Activated naive CD4-positive, alpha-beta T cell (primary cell): ENCODE measurements around the gene MYLK.

Experiments used
- DNase-seq, 4 experiments: peaks; one replicate each; lab custom pipeline; 2025; lab: John Stamatoyannopoulos, UW

The MYLK gene

GRCh38 chr3:123590685-123591450 is 293.3 kb downstream of the MYLK start:
- no peak for DNase-seq

- no peak for DNase-seq
Observed at GRCh38 chr3:123587401-123587800, 296.7 kb downstream of the MYLK start.

- DNase-seq = no peak
Observed at GRCh38 chr3:123586968-123587367, 297.2 kb downstream of the MYLK start.

- DNase-seq = peak in 1 of 4 experiments; percentile 1
Observed at GRCh38 chr3:123586131-123586530, 298.0 kb downstream of the MYLK start.

- DNase-seq = peak; percentile 76 to 90 (median 78)
Observed at GRCh38 chr3:123584988-123585937, 298.9 kb downstream of the MYLK start, which contains the start of gene HACD2. Gene HACD2 (minus strand): TSS chr3:123585053. CDS start chr3:123585027, 26 bp downstream.

GRCh38 chr3:123584284-123584987 is 299.7 kb downstream of the MYLK start:
- peak in 1 of 4 experiments; percentile 39 for DNase-seq

- no peak for DNase-seq
Observed at GRCh38 chr3:123583561-123583960, 300.6 kb downstream of the MYLK start.

- no peak for DNase-seq
Observed at GRCh38 chr3:123582315-123582714, 301.8 kb downstream of the MYLK start.

- no peak for DNase-seq
Observed at GRCh38 chr3:123576122-123576521, 308.0 kb downstream of the MYLK start.

GRCh38 chr3:123571973-123572365 is 312.2 kb downstream of the MYLK start:
- no peak for DNase-seq

GRCh38 chr3:123571264-123571972 is 312.7 kb downstream of the MYLK start:
- DNase-seq = no peak

- DNase-seq = no peak
Observed at GRCh38 chr3:123568875-123569274, 315.3 kb downstream of the MYLK start.

GRCh38 chr3:123568034-123568433 is 316.1 kb downstream of the MYLK start:
- DNase-seq = no peak

- no peak for DNase-seq
Observed at GRCh38 chr3:123564056-123564455, 320.1 kb downstream of the MYLK start.

GRCh38 chr3:123562547-123562946 is 321.6 kb downstream of the MYLK start:
- no peak for DNase-seq

- no peak for DNase-seq
Observed at GRCh38 chr3:123561188-123561587, 322.9 kb downstream of the MYLK start.
